Activated effector memory CD4-positive, alpha-beta T cell treated with Interleukin-2 at 50 U/mL for 16 hours (primary cell): Measurements from ENCODE around the gene CPAMD8.
"Not testable (repeated sequence)": the region's sequence is repeated elsewhere in the genome, so short reads cannot be mapped to it uniquely, and the experiment has no call there.

Experiments used
- DNase-seq: peaks from one replicate; pipeline ENCODE4 v3.0.0-alpha.2; 2020

CPAMD8 gene

DNA sequence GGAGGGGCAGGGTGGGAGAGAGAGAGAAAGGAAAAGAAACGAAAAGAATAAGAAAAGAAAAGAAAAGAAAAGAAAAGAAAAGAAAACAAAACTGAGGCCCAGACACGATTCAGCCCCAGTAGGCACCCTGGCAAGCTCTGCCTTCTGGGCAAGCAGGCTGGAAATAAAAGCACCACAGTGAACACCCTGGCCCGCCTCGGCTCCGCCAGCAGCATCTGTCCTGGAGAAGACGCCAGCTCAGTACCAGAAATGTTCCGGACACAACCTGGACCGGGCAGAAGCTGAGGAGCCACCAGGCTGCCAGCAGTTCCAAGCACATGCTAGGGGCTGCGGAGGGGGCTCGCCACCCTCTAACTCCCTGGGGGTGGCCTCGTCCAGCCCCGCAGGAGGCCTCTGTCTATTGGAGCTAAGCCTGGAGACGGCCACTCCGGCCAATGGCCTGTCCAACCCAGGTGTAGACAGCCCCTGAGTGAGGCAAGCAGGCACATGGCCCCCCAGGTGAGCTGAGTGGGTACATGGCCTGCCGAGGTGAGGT, 11.4 kb upstream of the CPAMD8 start:
- DNase-seq = no peak

- no peak for DNase-seq
Measured at GRCh38 chr19:17037184-17037583, 10.6 kb upstream of the CPAMD8 start.

- no peak for DNase-seq
Measured at GRCh38 chr19:17036640-17037039, 10.0 kb upstream of the CPAMD8 start.

DNA sequence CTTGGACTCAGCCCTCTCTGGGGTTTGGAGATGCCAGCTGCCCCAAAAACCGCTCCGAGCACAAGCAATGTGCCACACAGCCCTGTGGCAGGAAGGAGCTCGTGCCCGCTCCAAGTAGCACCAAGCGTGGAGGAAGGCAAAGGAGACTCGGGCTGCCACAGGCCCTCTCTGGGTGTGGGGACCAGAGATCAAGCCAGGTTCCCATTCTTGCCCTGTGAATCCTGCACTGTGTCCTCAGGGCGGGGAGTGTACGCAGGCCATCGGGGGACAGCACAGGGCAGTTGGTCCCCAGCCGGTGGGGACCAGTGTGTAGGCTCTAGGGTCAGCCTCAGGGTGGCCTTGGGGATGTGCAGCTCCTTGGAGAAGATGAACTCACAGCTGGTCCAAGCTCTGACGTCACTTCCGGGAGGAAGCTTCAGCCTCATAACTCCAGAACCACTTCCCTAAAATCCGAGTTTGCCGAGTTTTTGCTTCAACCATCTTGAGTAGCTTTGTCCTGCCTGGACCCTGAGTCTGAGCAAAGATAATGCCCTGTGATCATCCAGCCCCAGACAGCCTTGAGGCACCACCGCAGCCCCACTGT, 9.3 kb upstream of the CPAMD8 start:
- no peak for DNase-seq

- no peak for DNase-seq
Measured at GRCh38 chr19:17031741-17032140, 5.1 kb upstream of the CPAMD8 start.

DNA sequence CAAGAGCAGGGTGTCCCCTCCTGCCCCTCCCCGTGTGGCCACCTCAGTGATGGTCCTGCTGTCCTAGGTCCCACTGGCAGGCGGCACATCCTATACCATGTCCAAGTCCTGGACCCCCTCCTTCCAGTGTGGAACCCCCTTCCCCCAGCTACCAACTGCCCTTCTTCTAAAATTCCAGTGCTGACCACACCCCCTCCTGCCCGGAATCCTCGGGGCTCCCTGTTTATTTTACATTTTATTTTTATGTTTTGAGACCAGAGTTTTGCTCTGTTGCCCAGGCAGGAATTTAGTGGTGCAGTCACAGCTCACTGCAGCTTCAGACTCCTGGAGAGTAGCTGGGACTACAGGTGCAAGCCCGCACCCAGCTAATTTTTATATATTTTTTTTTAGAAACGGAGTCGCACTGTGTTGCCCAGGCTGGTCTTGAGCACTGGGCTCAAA, 945 bp upstream of the CPAMD8 start:
- no peak for DNase-seq

DNA sequence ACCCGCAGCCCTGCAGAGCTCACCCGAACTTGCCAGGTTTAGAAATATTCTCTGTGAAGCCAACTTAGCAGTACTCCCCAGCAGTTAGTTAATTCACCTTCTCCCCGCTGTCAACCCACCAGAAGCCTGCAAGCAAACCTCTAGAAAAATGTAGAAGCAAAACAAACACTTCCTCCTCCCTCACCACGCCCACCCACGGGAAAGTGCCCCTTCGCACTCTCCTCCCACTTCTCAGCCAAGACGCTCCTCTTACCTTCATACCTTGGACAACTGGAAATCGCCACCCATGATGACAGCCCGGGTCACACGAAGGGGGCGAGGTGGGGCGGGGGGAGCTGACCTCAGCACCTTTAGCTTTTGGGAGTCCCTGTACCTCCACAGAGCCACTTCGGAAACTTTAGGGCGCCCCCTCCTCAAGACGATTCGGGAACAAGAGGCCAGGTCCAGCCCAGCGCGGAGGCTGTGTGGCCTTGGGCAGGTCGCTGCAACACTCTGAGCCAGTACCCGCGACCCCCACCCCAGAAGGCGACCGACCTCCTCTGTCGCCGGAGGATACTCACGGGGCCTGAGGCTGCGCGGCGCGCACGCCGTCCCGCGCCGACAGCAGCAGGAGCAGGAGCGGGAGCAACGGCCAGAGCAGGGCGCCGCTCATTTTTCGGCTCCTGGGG, 485 bp downstream of the CPAMD8 start:
- DNase-seq = peak; percentile 6

GRCh38 chr19:17025361-17025760, 1.2 kb downstream of the CPAMD8 start:
- DNase-seq = no peak

DNA sequence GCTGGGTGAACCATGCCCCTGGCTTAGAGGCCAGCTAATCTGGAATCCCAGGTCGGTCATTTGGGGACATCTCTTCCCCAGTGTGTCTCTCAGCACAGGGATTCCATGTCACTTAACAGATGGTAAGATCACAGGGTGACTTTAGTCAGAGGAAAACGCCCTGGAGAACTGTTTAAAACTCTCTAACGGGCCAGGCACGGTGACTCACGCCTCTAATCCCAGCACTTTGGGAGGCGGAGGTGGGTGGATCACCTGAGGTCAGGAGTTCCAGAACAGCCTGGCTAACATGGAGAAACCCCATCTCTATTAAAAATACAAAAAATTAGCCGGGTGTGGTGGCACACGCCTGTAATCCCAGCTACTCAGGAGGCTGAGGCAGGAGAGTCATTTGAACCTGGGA, 1.7 kb downstream of the CPAMD8 start:
- not testable (repeated sequence) for DNase-seq

GRCh38 chr19:17023805-17024204, 2.8 kb downstream of the CPAMD8 start:
- DNase-seq = no peak

DNA sequence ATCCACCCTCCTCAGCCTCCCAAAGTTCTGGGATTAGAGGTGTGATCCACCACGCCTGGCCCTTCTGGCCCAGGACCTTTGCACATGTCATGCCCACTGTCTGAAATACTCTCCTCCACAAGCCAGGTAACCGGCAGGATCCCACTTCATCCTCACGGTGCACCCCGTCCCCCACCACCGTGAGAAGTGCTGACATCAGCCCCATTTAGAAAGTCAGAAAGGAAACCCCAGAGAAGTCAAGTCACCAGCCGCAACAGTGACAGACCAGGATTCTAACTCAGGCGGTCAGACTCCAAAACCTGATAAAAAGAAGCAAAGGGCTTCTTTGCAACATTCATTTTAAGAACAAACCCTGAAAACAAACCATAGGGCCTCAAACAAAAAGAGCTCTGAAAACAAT, 3.9 kb downstream of the CPAMD8 start:
- no peak for DNase-seq

GRCh38 chr19:17021793-17022590, 4.6 kb downstream of the CPAMD8 start:
- DNase-seq = no peak

DNA sequence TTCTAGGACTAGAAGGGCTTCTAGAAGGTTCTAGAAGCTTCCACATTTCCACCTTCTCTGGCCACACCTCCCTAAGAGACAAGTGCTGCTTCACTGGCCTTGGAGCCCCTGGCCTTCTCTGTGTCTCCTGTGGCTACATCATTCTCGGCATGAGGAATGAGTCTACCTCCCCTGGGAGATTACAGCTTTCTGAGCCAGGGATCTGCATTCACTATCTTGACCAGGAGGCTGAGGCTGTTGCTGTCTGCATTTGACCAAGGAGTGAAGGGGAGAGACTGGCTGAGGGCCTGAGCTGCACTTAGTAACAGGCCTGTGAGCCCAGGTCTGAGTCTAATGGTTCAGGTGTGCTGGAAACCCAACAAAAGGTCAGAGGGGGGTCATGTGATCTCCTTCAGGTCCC, 5.3 kb downstream of the CPAMD8 start:
- no peak for DNase-seq

GRCh38 chr19:17020823-17021222, 5.8 kb downstream of the CPAMD8 start:
- DNase-seq = no peak

GRCh38 chr19:17020385-17020784, 6.2 kb downstream of the CPAMD8 start:
- no peak for DNase-seq

DNA sequence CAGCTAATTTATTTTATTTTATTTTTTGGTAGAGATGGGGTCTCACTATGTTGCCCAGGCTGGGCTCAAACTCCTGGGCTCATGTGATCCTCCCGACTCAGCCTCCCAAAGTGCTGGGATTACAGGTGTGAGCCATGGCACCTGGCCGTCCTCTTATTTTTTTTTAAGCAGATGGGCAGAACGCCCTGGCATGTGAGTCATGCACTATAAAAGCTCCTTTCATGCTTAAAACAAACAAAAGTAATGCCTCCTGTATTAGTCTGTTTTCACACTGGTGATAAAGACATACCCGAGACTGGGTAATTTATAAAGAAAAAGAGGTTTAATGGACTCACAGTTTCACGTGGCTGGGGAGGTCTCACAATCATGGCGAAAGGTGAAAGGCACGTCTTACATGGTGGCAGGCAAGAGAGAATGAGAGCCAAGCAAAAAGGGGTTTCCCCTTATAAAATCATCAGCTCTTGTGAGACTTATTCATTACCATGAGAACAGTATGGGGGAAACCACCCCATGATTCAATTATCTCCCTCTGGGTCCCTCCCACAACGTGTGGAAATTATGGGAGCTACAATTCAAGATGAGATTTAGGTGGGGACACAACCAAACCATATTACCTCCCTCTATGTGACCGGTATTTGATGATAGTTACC, 12.3 kb downstream of the CPAMD8 start:
- not testable (repeated sequence) for DNase-seq

DNA sequence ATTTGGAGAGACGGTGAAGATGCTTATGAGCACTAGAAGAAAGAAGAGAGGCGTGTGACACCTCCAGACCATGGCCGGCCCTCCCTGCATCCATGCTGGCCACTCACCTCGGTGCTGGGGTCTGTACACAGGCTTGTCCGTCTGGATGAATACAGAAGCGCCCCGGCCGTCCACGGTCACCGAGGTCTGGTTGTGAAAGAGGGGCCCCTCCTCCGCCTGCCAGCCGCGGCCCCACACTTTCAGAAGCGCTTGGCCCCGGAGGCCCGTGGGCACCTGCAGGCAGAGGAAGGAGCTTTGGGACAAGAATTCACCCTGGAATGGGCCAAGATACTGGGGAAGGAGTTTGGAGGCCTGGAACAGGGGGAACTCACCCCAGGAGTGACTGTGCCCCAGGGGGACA, 15.1 kb downstream of the CPAMD8 start:
- no peak for DNase-seq

GRCh38 chr19:17006579-17006978, 20.0 kb downstream of the CPAMD8 start:
- DNase-seq = no peak

GRCh38 chr19:17005000-17005399, 21.6 kb downstream of the CPAMD8 start:
- no peak for DNase-seq

DNA sequence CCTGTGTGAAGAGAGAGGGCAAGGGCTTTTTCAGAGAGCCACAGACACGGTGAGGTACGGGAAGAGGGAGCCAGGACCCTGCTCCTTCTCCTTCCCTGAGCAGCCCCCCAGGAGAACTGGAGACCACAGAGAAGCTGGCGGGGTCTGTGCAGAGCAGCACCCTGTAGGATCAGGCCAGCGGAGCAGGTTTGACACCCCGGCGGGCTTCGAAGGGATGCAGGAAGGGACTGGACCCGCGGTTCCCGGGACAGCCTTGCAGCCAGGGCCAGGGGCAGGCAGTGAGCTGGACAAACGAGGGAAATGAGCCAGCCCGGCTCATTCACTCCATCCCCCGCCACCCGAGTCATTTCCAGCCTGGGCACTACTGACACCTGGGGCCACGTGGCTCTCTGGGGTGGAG, 22.2 kb downstream of the CPAMD8 start:
- DNase-seq = no peak

GRCh38 chr19:17002455-17002854, 24.2 kb downstream of the CPAMD8 start:
- DNase-seq = no peak

- peak; percentile 85 for DNase-seq
Measured at GRCh38 chr19:17001603-17002183, 24.9 kb downstream of the CPAMD8 start.

DNA sequence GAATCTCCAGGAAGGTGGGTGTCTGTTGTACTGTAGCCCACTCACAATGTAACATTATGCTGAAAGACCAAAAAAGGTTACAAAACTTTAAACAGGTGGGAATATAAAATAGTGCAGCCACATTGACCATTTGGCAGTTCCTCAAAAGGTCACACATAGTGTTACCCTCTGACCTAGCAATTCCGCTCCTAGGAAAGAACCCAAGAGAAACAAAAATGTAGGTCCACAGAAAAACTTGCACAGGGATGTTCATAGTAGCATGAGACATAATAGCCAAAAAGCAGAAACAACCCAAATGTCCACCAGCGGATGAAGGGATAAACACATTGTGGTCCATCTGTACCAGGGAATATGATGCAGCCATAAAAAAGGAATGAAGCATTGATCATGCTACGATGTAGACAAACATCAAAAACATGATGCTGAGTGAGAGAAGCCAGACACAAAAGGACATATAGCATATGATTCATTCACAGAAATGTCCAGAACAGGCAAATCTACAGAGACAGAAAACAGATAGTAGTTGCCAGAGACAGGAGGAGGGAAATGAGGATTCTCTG, 27.9 kb downstream of the CPAMD8 start:
- DNase-seq = no peak
